ENCODE data around the gene PTPRG.

Gene PTPRG

DNA sequence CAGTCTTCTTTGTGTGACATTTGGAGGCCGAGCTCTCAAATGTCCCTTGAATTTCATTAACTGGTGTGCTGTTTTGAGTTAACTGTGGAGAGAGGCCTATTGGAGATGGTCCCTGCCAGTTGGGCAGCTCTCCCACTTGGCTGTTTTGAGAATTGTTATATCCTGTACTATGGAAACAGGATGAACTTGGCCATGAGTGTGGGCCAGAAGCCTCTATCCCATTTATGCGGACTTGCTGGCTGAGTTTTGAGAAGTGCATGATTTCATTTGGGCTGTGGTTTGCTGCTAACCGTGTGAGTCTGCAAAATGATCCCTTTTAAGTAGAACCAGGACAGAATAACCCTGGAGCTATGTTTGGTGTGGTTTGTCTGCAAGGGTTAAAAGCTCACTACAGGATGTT, 366.0 kb downstream of the PTPRG start:
- Histone ChIP-seq H3K27me3 (replicated peaks) (no peaks in the 10 kb centered on the region), H3K27ac (peak overlapping the region; percentile 78), H3K4me3 (ENCODE audit: low read depth, low read length) (no peak overlapping the region), H3K36me3 (replicated peaks) (no peaks in the 10 kb centered on the region)
- TF ChIP-seq, protein P1, sequence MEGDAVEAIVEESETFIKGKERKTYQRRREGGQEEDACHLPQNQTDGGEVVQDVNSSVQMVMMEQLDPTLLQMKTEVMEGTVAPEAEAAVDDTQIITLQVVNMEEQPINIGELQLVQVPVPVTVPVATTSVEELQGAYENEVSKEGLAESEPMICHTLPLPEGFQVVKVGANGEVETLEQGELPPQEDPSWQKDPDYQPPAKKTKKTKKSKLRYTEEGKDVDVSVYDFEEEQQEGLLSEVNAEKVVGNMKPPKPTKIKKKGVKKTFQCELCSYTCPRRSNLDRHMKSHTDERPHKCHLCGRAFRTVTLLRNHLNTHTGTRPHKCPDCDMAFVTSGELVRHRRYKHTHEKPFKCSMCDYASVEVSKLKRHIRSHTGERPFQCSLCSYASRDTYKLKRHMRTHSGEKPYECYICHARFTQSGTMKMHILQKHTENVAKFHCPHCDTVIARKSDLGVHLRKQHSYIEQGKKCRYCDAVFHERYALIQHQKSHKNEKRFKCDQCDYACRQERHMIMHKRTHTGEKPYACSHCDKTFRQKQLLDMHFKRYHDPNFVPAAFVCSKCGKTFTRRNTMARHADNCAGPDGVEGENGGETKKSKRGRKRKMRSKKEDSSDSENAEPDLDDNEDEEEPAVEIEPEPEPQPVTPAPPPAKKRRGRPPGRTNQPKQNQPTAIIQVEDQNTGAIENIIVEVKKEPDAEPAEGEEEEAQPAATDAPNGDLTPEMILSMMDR (IDR thresholded peaks at IDR 0.05; ENCODE audit: low read depth, low read length, missing control alignments), result no peak
- peak; percentile 68 for DNase-seq
- in situ Hi-C loops (cut with HindIII; ENCODE audit: low pct_ligation_motif_present, low sequenced_read_pairs), result no loop called here

DNA sequence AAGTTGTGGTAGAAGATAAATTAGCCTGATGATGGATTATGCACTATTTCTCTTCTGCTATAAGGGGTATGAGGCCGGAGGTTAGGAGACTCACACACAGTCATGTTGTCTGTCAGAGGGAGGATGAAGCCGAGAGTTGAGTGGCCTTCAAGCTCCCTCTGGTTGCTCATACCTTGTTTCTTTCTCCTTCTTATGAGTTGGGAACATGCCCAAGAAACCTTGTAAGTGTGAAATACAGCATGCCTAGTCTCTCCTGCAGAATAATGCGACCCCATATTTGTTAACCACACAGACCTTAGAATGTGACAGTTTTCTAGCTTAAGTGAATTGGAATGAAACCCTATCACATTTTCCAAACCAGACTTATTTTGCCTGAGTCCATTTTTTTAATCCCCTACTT, 366.7 kb downstream of the PTPRG start:
- TF ChIP-seq, protein P1 (IDR thresholded peaks at IDR 0.05; ENCODE audit: low read depth, low read length, missing control alignments), result no peak
- H3K27ac ChIP-seq, result no peak overlapping the region
- no peak for DNase-seq
- in situ Hi-C loops (cut with HindIII; ENCODE audit: low pct_ligation_motif_present, low sequenced_read_pairs), result no loop called here
- no peaks in the 10 kb centered on the region for H3K27me3 ChIP-seq (replicated peaks)
- no peaks in the 10 kb centered on the region for H3K36me3 ChIP-seq (replicated peaks)
- H3K4me3 ChIP-seq (ENCODE audit: low read depth, low read length), result no peak overlapping the region

DNA sequence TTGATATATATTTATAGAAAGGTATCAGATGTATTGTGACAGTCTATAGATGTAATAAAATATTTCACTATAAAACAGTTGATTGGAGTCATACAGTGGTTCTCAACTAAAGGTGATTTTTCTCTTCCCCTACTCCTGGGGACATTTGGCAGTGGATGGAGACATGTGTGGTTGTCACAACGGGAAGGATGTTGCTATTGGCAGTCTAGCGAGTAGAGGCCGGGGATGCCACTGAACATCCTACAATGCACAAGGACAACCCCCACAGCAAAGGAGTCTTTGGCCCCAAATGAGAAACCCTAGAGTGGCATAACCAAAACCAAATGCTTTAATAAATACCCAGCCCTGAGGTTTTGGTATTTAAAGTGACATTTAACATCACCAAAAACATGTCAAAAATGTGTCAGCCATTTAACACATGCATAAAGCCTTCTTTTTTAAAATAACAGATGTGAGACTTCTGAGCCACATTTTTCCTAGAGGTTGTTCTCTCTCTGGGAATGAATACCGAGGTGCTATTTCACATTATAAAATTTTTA, 367.5 kb downstream of the PTPRG start:
- DNase-seq, result no peak
- Histone ChIP-seq H3K4me3 (ENCODE audit: low read depth, low read length) (no peak overlapping the region), H3K27me3 (replicated peaks) (no peaks in the 10 kb centered on the region), H3K36me3 (replicated peaks) (no peaks in the 10 kb centered on the region), H3K27ac (no peak overlapping the region)
- in situ Hi-C loops (cut with HindIII; ENCODE audit: low pct_ligation_motif_present, low sequenced_read_pairs), result no loop called here
- TF ChIP-seq, protein P1 (IDR thresholded peaks at IDR 0.05; ENCODE audit: low read depth, low read length, missing control alignments), result no peak

DNA sequence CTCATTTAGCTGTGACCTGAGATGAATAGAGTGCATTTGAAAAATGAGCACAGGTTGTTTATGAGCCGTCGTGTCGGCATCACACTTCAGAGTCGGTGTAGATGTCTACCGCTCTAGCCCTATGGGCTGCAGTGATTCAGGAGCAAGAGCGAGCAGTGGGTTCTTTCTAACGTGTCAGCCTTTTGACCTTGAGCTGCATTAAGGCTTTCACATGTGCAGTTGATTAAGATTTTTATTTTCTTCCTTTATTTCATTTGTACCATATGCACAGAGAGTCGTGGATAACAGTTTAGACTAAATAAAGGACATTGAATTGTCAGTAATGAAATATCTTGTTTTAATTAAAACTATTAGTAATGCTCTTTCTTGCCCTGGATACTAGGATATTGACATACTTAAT, 368.2 kb downstream of the PTPRG start:
- Histone ChIP-seq H3K36me3 (replicated peaks) (no peaks in the 10 kb centered on the region), H3K27ac (no peak overlapping the region), H3K4me3 (ENCODE audit: low read depth, low read length) (no peak overlapping the region), H3K27me3 (replicated peaks) (no peaks in the 10 kb centered on the region)
- DNase-seq, result no peak
- TF ChIP-seq, protein P1 (IDR thresholded peaks at IDR 0.05; ENCODE audit: low read depth, low read length, missing control alignments), result no peak
- in situ Hi-C loops (cut with HindIII; ENCODE audit: low pct_ligation_motif_present, low sequenced_read_pairs), result no loop called here

DNA sequence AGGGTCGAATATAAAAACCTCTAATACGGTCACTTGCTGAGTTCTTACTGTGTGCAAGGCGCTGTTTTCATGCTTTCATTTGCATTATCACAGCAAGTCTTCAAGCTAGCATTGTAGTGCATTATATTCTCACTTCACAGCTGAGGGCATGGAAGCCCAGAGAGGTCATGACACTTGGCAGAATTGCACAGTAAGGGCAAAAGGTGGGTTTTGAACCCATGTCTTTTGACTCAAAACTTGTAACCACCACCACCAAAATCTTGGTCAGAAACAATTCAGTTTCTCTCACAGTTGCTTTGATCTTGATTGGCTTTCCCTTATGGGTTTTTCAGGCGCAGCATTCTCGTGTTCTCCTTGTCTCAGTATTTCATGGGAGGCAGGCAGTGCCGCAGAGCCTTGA, 371.1 kb downstream of the PTPRG start:
- DNase-seq, result no peak
- TF ChIP-seq, protein P1 (IDR thresholded peaks at IDR 0.05; ENCODE audit: low read depth, low read length, missing control alignments), result no peak
- no peaks in the 10 kb centered on the region for H3K36me3 ChIP-seq (replicated peaks)
- in situ Hi-C loops (cut with HindIII; ENCODE audit: low pct_ligation_motif_present, low sequenced_read_pairs), result no loop called here
- no peaks in the 10 kb centered on the region for H3K27me3 ChIP-seq (replicated peaks)
- H3K27ac ChIP-seq, result no peak overlapping the region
- no peak overlapping the region for H3K4me3 ChIP-seq (ENCODE audit: low read depth, low read length)

DNA sequence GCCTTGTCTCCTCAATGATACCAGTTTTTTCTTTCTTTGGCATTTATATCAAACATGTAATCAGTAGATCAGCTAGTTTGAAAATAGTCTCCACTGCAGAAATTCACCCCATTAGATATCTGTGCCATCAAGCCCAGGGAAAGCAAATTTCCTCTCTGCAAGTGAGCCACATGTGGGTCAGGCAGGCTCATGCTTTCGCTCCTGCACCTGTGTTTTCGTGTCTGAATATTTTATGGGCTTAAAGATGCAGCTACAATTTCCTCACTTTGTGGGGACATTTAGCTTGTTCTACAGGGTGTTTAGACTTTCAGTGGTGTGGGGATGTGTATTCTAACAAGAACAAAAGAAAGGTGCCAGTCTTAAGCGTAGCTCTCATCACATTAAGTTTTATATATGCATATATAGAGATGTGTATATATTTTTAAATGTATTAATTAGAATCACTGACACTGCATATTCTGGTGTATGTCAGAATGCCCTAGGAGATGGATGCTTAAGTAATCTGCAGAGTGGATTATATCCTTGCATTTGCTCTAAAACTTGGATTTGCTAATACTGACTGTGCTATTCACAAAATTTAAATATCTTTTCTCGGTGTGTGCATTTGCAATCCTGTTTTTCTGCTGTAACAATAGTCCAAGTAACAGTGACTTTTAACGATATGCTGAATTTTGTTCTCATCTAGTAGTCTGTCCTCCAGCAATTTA, 372.6 kb downstream of the PTPRG start:
- TF ChIP-seq, protein P1 (IDR thresholded peaks at IDR 0.05; ENCODE audit: low read depth, low read length, missing control alignments), result no peak
- H3K27ac ChIP-seq, result no peak overlapping the region
- no peak overlapping the region for H3K4me3 ChIP-seq (ENCODE audit: low read depth, low read length)
- no peaks in the 10 kb centered on the region for H3K36me3 ChIP-seq (replicated peaks)
- in situ Hi-C loops (cut with HindIII; ENCODE audit: low pct_ligation_motif_present, low sequenced_read_pairs), result no loop called here
- H3K27me3 ChIP-seq (replicated peaks), result no peaks in the 10 kb centered on the region
- no peak for DNase-seq

Data from brain microvascular endothelial cell (primary cell).